Measurements from ENCODE around the gene PCDHGB4.
"Not testable (repeated sequence)": the region's sequence is repeated elsewhere in the genome, so short reads cannot be mapped to it uniquely, and the experiment has no call there.

PCDHGB4 gene

GRCh38 chr5:141422742-141423291, 35.3 kb downstream of the PCDHGB4 start:
- no peak for FAIRE-seq
- no peak for DNase-seq (ENCODE audit: low spot score)

- no peak for FAIRE-seq
- DNase-seq (ENCODE audit: low spot score) = no peak
Observed at GRCh38 chr5:141427783-141428426, 40.4 kb downstream of the PCDHGB4 start.

GRCh38 chr5:141430332-141431113, 43.0 kb downstream of the PCDHGB4 start, which contains the start of gene PCDHGA12:
PCDHGA12 (plus strand) TSS chr5:141430507; CDS start chr5:141430760, 253 bp downstream.
- FAIRE-seq (no peak), DNase-seq (ENCODE audit: low spot score) (peak; percentile 35)

- FAIRE-seq (no peak), DNase-seq (ENCODE audit: low spot score) (no peak)
Observed at GRCh38 chr5:141431286-141431685, 43.8 kb downstream of the PCDHGB4 start.

GRCh38 chr5:141432308-141432707, 44.8 kb downstream of the PCDHGB4 start:
- not testable (repeated sequence) for FAIRE-seq; DNase-seq (ENCODE audit: low spot score)

GRCh38 chr5:141432726-141433125, 45.2 kb downstream of the PCDHGB4 start:
- FAIRE-seq; DNase-seq (ENCODE audit: low spot score): not testable (repeated sequence)

- FAIRE-seq = no peak
- no peak for DNase-seq (ENCODE audit: low spot score)
Observed at GRCh38 chr5:141434006-141434405, 46.5 kb downstream of the PCDHGB4 start.

GRCh38 chr5:141437221-141437620, 49.7 kb downstream of the PCDHGB4 start:
- FAIRE-seq (no peak), DNase-seq (ENCODE audit: low spot score) (no peak)

- FAIRE-seq = no peak
- DNase-seq (ENCODE audit: low spot score) = no peak
Observed at GRCh38 chr5:141439411-141440141, 52.1 kb downstream of the PCDHGB4 start.
